H1 (cell line): ENCODE measurements around the gene PPCDC. TPM values are rescaled to one million over a fixed set of nuclear protein-coding genes. Genes with fewer than 3 reads are reported as not detected.

ENCODE experiments used
- CBX5 ChIP-seq: fragments of 300-800, 300-1000 bp; sonication (generic); IDR thresholded peaks from 2 replicates; pipeline ENCODE4 v1.7.1; 2016; ENCODE audit warnings: antibody characterized with exemption, low read length, low read depth
- GTF2F1 ChIP-seq: IDR thresholded peaks from 2 replicates; pipeline ENCODE4 v1.6.1; 2012; ENCODE audit warnings: low read depth, low read length, improper control_type of control experiment, borderline replicate concordance
- JUND ChIP-seq: IDR thresholded peaks from 2 replicates; pipeline ENCODE4 v1.6.1; 2011; ENCODE audit warnings: mild to moderate bottlenecking, improper control_type of control experiment, low read length
- KDM1A ChIP-seq: fragments of 200-600, 300-600 bp; sonication (generic); IDR thresholded peaks from 2 replicates; pipeline ENCODE4 v1.7.1; 2016; ENCODE audit warnings: mild to moderate bottlenecking, low read length, borderline replicate concordance
- RFX5 ChIP-seq: IDR thresholded peaks from 2 replicates; pipeline ENCODE4 v1.6.1; 2011; ENCODE audit warnings: low read depth, low read length, improper control_type of control experiment, borderline replicate concordance
- SAP30 ChIP-seq: fragments of 300-600 bp; sonication (generic); IDR thresholded peaks from 2 replicates; pipeline ENCODE4 v1.7.1; 2012; ENCODE audit warnings: low read length, moderate library complexity, mild to moderate bottlenecking, inconsistent platforms; ENCODE audit not compliant: insufficient read depth, insufficient replicate concordance
- SIRT6 ChIP-seq: IDR thresholded peaks from one replicate; pipeline ENCODE4 v1.7.1; 2012; ENCODE audit warnings: low read length, inconsistent platforms
- TBP ChIP-seq: IDR thresholded peaks from 2 replicates; pipeline ENCODE4 v1.6.1; 2011; ENCODE audit warnings: low read depth, low read length, improper control_type of control experiment
- polyA plus RNA-seq, 7 experiments: library from polyadenylated mRNA; depleted of rRNA in 3 of 7; stranded (reverse) in 5 of 7; unstranded in 2 of 7; fragments of >200 nt in 5 of 7; fragments of 200-250 nt in 2 of 7; gene quantifications; 1 replicate in 5 of 7; 2 replicates in 1 of 7; 4 replicates in 1 of 7; pipeline versions ENCODE4 v1.2.1 to v1.2.3, GENCODE V29; 2011 to 2013; ENCODE audit warnings: missing spikeins in 2 of 7, mixed read lengths in 2 of 7
- total RNA-seq: library from RNA; stranded (reverse); fragmentation: NEBNext Ultra II Directional; extraction: Animal tissue kit (Norgen Biotek cat#: 25700); gene quantifications from 2 replicates; pipeline ENCODE4 v1.2.1, GENCODE V29; 2021

PPCDC gene
- total and polyA plus RNA-seq, 2 of the 8 experiments (the other 6 are each of a cell fraction or from before 2014, with no cell fraction given) = 11.3 to 29.7 TPM

GRCh38 chr15:75056036-75056435 is 32.6 kb downstream of the PPCDC start (continued):
- TF ChIP-seq SAP30 (no peak), GTF2F1 (no peak), RFX5 (no peak), TBP (no peak), CBX5 (no peak), JUND (no peak), SIRT6 (no peak), KDM1A (no peak)
